ENCODE data around the gene TUBA4A. TPM values are rescaled to one million over a fixed set of nuclear protein-coding genes. Genes with fewer than 3 reads are reported as not detected.

Gene TUBA4A
- total and polyA plus RNA-seq, 3 donors from 2014 or later: 27.0 to 90.0 (median 47.6) TPM

DNA sequence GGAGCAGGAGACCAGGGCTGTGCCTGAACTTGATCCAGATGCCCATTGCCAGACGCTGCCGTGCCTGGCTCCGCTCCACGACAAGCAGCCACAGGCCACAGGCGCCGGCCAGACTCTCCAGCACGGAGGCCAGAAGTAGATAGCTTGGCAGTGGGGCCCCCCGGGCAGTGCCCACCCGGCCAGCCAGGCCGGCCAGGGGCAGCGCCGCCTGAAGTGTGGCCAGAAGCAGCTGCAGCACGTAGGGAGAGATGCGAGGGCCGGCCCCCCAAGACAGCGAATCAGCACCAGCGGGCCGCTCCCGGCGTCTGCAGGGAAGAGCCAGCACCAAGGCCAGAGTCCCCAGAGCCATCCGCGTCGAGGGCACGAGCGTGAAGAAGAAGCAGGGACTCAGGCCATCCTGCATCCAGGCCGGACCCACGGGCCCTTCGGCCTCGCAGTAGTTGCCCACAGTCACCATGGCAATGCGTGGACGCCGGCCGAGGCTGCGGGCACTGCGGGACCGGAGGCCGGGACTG, 35.4 kb downstream of the TUBA4A start:
- H3K9me3 ChIP-seq: no peaks in the 10 kb centered on the region
- no peaks in the 10 kb centered on the region for H3K36me3 ChIP-seq (ENCODE audit: low read depth, missing control alignments)
- H3K27ac ChIP-seq: peak overlapping the region; percentile 75 to 93
- intact Hi-C loops (cut with DNase I; ENCODE audit: low total_unique reads): no loop called here
- peak overlapping the region; percentile 59 to 71 for H3K4me3 ChIP-seq
- peaks cover 27% of the 10 kb centered on the region for H3K4me1 ChIP-seq
- no peak for TF ChIP-seq POLR2A (IDR thresholded peaks at IDR 0.05)
- TF ChIP-seq CTCF (IDR thresholded peaks at IDR 0.05): no peak
- DNase-seq: peak; percentile 75
- no peaks in the 10 kb centered on the region for H3K27me3 ChIP-seq
- WGBS, 2 donors: 1% methylated on average over 37 of the region's 37 CpGs; no CpG with 5 or more reads in 1 of the 2 donors

DNA sequence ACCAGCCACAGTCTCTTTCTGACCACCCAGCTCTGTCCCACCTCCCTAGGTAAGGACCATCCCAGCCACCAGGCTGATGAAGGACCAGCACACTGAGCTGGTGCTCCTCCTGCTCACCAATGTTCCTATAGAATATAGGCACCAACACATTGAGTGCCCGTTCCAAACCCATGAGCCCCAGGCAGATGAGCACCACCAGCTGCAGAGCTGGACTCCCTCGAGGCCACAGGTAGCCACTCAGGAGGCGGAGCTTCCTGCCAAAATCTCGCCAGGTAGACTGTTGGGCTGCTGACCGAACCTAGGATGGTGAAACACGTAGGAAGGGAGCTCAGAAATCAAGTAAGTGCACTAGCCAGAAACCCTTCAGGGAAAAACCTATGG, 37.2 kb downstream of the TUBA4A start:
- Histone ChIP-seq H3K27me3 (no peaks in the 10 kb centered on the region), H3K9me3 (no peaks in the 10 kb centered on the region), H3K27ac (peak overlapping the region in 1 of 2 donors; percentile 93), H3K4me1 (peaks cover 27% of the 10 kb centered on the region), H3K36me3 (ENCODE audit: low read depth, missing control alignments) (no peaks in the 10 kb centered on the region), H3K4me3 (no peak overlapping the region)
- intact Hi-C loops (cut with DNase I; ENCODE audit: low total_unique reads): no loop called here
- DNase-seq: no peak
- TF ChIP-seq CTCF (IDR thresholded peaks at IDR 0.05): no peak
- no peak for TF ChIP-seq POLR2A (IDR thresholded peaks at IDR 0.05)
- WGBS, 2 donors: 91 to 94% methylated on average over 6 of the region's 6 CpGs

- H3K27ac ChIP-seq: no peak overlapping the region
- WGBS, 2 donors: 91 to 93% methylated on average over 23 to 27 of the region's 27 CpGs
- H3K27me3 ChIP-seq: no peaks in the 10 kb centered on the region
- H3K4me3 ChIP-seq: no peak overlapping the region
- no peak for TF ChIP-seq POLR2A (IDR thresholded peaks at IDR 0.05)
- no peak for TF ChIP-seq CTCF (IDR thresholded peaks at IDR 0.05)
- DNase-seq: no peak
- no peaks in the 10 kb centered on the region for H3K36me3 ChIP-seq (ENCODE audit: low read depth, missing control alignments)
- H3K4me1 ChIP-seq: peaks cover 27% of the 10 kb centered on the region
- H3K9me3 ChIP-seq: no peaks in the 10 kb centered on the region
- intact Hi-C loops (cut with DNase I; ENCODE audit: low total_unique reads): no loop called here
Measured at GRCh38 chr2:219215871-219216534, 37.7 kb downstream of the TUBA4A start.

- Histone ChIP-seq H3K9me3 (no peaks in the 10 kb centered on the region), H3K27ac (no peak overlapping the region), H3K36me3 (ENCODE audit: low read depth, missing control alignments) (no peaks in the 10 kb centered on the region), H3K4me3 (no peak overlapping the region), H3K27me3 (no peaks in the 10 kb centered on the region), H3K4me1 (peaks cover 25% of the 10 kb centered on the region)
- intact Hi-C loops (cut with DNase I; ENCODE audit: low total_unique reads): no loop called here
- TF ChIP-seq CTCF (IDR thresholded peaks at IDR 0.05) (no peak), POLR2A (IDR thresholded peaks at IDR 0.05) (no peak)
- WGBS, 2 donors: 92 to 95% methylated on average over 6 of the region's 6 CpGs
- DNase-seq: no peak
Measured at GRCh38 chr2:219214786-219215185, 38.9 kb downstream of the TUBA4A start.

DNA sequence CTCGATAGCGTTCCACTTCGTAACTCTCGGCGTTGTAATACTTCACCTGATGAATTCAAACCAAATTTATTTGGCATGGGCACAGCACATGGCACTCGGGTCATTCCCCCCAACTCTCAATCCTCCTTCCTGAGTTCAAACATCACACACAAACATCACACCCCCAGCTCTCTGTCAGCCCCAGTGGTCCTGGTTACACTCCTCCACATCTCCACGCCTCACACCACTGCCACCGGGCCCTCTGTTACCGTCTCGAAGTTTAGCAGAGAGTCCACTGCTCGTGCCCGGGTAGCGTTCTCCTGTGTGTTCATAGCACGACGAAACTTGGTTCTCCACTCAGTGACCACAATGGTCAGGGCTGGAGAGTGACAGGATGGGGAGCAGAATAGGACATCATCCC, 39.6 kb downstream of the TUBA4A start:
- intact Hi-C loops (cut with DNase I; ENCODE audit: low total_unique reads): no loop called here
- WGBS, 2 donors: 94% methylated on average over 14 to 15 of the region's 15 CpGs
- TF ChIP-seq POLR2A (IDR thresholded peaks at IDR 0.05) (no peak), CTCF (IDR thresholded peaks at IDR 0.05) (no peak)
- Histone ChIP-seq H3K4me1 (peaks cover 20% of the 10 kb centered on the region), H3K27me3 (no peaks in the 10 kb centered on the region), H3K9me3 (no peaks in the 10 kb centered on the region), H3K36me3 (ENCODE audit: low read depth, missing control alignments) (no peaks in the 10 kb centered on the region), H3K27ac (no peak overlapping the region), H3K4me3 (no peak overlapping the region)
- DNase-seq: no peak

Measured in testis (tissue), 3 donors.